ENCODE measurements around the gene BRCA1.

GRCh38 chr17:42999003-42999525 lies 126.1 kb downstream of the BRCA1 start:
- TF ChIP-seq CTCF (IDR thresholded peaks at IDR 0.05) (no peak), POLR2A (IDR thresholded peaks at IDR 0.05) (no peak)

Data from adrenal gland (tissue), 5 donors.